Loucy (cell line): Measurements from ENCODE around the gene SMIM45.

Experiments used
- H2AFZ ChIP-seq: fragments of 200-600 bp; sonication (generic); 2 replicates; pipeline ENCODE4 v1.6.0; 2016; ENCODE audit warnings: antibody characterized with exemption, mild to moderate bottlenecking, low read length, moderate library complexity
- H3F3A ChIP-seq: fragments of 200-600 bp; 2 replicates; pipeline ENCODE4 v1.6.0; 2016; ENCODE audit warnings: antibody characterized with exemption, low read depth, mild to moderate bottlenecking
- H3K27me3 ChIP-seq: fragments of 200-600 bp; sonication (generic); 2 replicates; pipeline ENCODE4 v1.6.1; 2014; ENCODE audit warnings: low read length, mild to moderate bottlenecking; ENCODE audit not compliant: insufficient read depth, poor library complexity, severe bottlenecking
- H3K36me3 ChIP-seq: fragments of 200-600 bp; sonication (generic); 2 replicates; pipeline ENCODE4 v1.6.1; 2016; ENCODE audit warnings: low read length; ENCODE audit not compliant: insufficient read depth
- H3K4me1 ChIP-seq: fragments of 200-600 bp; sonication (generic); 2 replicates; pipeline ENCODE4 v1.5.1; 2014; ENCODE audit warnings: low read length, mild to moderate bottlenecking; ENCODE audit not compliant: insufficient read depth, poor library complexity, severe bottlenecking
- H3K4me2 ChIP-seq: fragments of 200-600 bp; sonication (generic); 2 replicates; pipeline ENCODE4 v1.6.0; 2014; ENCODE audit warnings: antibody characterized with exemption, low read length, low read depth, mild to moderate bottlenecking; ENCODE audit not compliant: poor library complexity, severe bottlenecking
- H3K4me3 ChIP-seq: fragments of 200-600 bp; sonication (generic); 2 replicates; pipeline ENCODE4 v1.5.1; 2014; ENCODE audit warnings: low read length, mild to moderate bottlenecking, mixed read lengths; ENCODE audit not compliant: poor library complexity, severe bottlenecking
- H3K79me2 ChIP-seq: fragments of 200-600 bp; sonication (generic); 2 replicates; pipeline ENCODE4 v1.6.1; 2014; ENCODE audit warnings: low read length; ENCODE audit not compliant: insufficient read depth
- H3K9ac ChIP-seq: fragments of 200-600 bp; sonication (generic); 2 replicates; pipeline ENCODE4 v1.6.0; 2014; ENCODE audit warnings: mild to moderate bottlenecking, low read depth, low read length, moderate library complexity; ENCODE audit not compliant: poor library complexity, severe bottlenecking
- H3K9me2 ChIP-seq: fragments of 200-600 bp; sonication (generic); replicated peaks from 2 replicates; pipeline ENCODE4 v1.6.1; 2016; ENCODE audit warnings: low read depth, low read length, mixed read lengths
- H3K9me3 ChIP-seq: fragments of 200-600 bp; sonication (generic); 2 replicates; pipeline ENCODE4 v1.6.1; 2014; ENCODE audit warnings: mild to moderate bottlenecking, antibody characterized with exemption, low read length, low read depth; ENCODE audit not compliant: insufficient read depth
- H4K20me1 ChIP-seq: fragments of 200-600 bp; sonication (generic); 2 replicates; pipeline ENCODE4 v1.6.0; 2014; ENCODE audit warnings: antibody characterized with exemption, low read length, mild to moderate bottlenecking; ENCODE audit not compliant: insufficient read depth, poor library complexity, severe bottlenecking
- CTCF ChIP-seq: fragments of 200-600 bp; sonication (generic); conservative IDR thresholded peaks from 2 replicates; pipeline ENCODE4 v1.5.1; 2014; ENCODE audit warnings: mild to moderate bottlenecking, antibody characterized with exemption, low read length
- EZH2phosphoT487 ChIP-seq: fragments of 200-600 bp; IDR thresholded peaks from 2 replicates; pipeline ENCODE4 v1.6.1; 2018; ENCODE audit warnings: antibody characterized with exemption, mild to moderate bottlenecking, moderate library complexity, borderline replicate concordance

Gene SMIM45

GRCh38 chr22:41913842-41914534 is 38.0 kb upstream of the SMIM45 start:
- Histone ChIP-seq H3K9me2 (no peaks in the 10 kb centered on the region), H3K4me1 (peaks cover 7% of the 10 kb centered on the region), H3F3A (no peaks in the 10 kb centered on the region), H3K4me3 (no peak overlapping the region), H3K36me3 (no peaks in the 10 kb centered on the region), H3K9me3 (no peaks in the 10 kb centered on the region), H2AFZ (no peak overlapping the region), H4K20me1 (no peaks in the 10 kb centered on the region), H3K79me2 (no peaks in the 10 kb centered on the region), H3K9ac (no peak overlapping the region), H3K27me3 (no peaks in the 10 kb centered on the region), H3K4me2 (no peak overlapping the region)
- TF ChIP-seq EZH2phosphoT487 (no peak), CTCF (no peak)

DNA sequence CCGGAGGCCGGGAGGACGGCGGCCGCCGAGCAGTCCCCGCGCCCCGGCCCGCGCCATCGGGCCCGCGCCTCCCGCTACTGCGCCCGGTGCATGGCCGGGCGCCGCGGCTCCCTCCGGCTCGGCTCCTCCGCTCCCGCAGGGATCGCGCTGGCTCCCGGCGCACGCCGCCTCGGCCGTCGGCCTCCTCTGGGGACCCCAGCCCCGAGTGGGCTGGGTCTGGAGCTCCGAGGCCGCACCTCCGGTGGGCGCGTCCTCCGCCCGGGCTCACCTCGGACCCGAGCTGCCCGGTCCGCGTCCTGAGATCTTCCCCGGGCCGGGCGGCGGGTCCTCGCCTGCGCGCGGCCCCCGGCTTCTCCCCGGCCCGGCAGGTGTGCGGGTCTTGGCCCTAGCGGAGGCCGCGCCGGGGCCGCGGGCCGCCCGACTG is 37.3 kb upstream of the SMIM45 start:
- Histone ChIP-seq H3K27me3 (no peaks in the 10 kb centered on the region), H3K79me2 (no peaks in the 10 kb centered on the region), H3K36me3 (no peaks in the 10 kb centered on the region), H3F3A (no peaks in the 10 kb centered on the region), H3K4me1 (peaks cover 4% of the 10 kb centered on the region), H3K9ac (no peak overlapping the region), H3K9me3 (no peaks in the 10 kb centered on the region), H4K20me1 (no peaks in the 10 kb centered on the region), H3K9me2 (no peaks in the 10 kb centered on the region), H2AFZ (no peak overlapping the region), H3K4me2 (no peak overlapping the region), H3K4me3 (no peak overlapping the region)
- no peak for TF ChIP-seq CTCF
- no peak for TF ChIP-seq EZH2phosphoT487

DNA sequence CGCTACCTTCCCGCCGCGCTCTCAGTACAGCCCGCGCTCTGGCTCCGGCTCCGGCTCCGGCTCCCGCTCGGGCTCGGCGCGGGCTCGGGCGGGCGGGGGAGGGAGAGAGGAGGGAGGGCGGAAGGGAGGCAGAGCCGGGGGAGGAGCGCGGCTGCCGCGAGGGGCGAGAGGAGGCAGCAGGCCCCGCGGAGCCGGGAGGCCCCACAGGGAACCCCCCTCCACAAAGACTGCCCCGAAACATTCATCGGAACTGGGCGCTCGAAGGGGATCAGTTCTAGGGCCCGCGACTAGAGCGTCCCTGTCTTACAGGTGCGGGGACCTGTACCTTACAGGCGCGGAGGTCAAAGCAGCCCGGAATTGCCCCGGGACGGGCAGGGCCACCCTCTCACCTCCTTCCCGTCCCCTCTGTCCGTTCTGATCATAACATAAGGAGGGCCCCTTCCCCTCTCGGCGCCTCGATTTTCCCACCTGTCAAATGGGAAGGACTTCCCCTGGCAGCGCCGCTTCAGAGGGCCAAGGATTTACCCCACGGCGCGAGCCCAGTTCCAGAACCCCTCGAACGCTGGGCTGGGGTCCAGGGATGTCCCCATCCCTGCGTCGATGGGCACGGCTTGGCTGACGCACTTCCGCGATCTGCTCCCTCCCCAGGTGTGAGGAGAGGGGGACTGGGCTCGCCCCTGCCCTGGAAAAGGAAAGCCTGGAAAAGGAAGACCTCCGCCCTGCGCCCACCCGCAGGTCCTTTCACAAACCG is 36.7 kb upstream of the SMIM45 start, which contains the start of gene SHISA8:
TSS of gene SHISA8 (minus strand) at position 40 of the 751 bp plus-strand sequence. CDS start 407 bp downstream, outside the sequence.
- Histone ChIP-seq H3K4me1 (peaks cover 6% of the 10 kb centered on the region), H3F3A (no peaks in the 10 kb centered on the region), H2AFZ (no peak within 1 kb of the TSS), H3K9me2 (no peaks in the 10 kb centered on the region), H4K20me1 (no peaks in the 10 kb centered on the region), H3K9me3 (no peaks in the 10 kb centered on the region), H3K27me3 (no peaks in the 10 kb centered on the region), H3K9ac (no peak within 1 kb of the TSS), H3K79me2 (no peaks in the 10 kb centered on the region), H3K36me3 (no peaks in the 10 kb centered on the region), H3K4me2 (no peak within 1 kb of the TSS), H3K4me3 (no peak within 1 kb of the TSS)
- TF ChIP-seq EZH2phosphoT487 (no peak), CTCF (no peak)
